NCI-H187 (cell line): Measurements from ENCODE around the gene HGD.

Experiments
- DNase-seq, 2 experiments: peaks; one replicate each; lab custom pipeline; 2025; lab: John Stamatoyannopoulos, UW

HGD gene

GRCh38 chr3:120587332-120587975 is 94.6 kb downstream of the HGD start:
- no peak for DNase-seq
